Measurements from ENCODE around the gene EML6. TPM values are rescaled to one million over a fixed set of nuclear protein-coding genes. Genes with fewer than 3 reads are reported as not detected.

Gene EML6
- total and polyA plus RNA-seq, 2 of the 8 experiments (the other 6 are each of a cell fraction or from before 2014, with no cell fraction given), result 1.2 to 1.6 TPM

- H2BK5ac ChIP-seq (ENCODE audit: low read depth, low read length), result no peak overlapping the region
- no peak overlapping the region for H4K5ac ChIP-seq (ENCODE audit: insufficient read length, low read depth, low read length)
- no peak overlapping the region for H3K4me3 ChIP-seq (ENCODE audit: extremely low read depth in 1 of 4, insufficient read depth in 2 of 4, low read depth in 3 of 4, low read length in 4 of 4)
- H3K36me3 ChIP-seq (ENCODE audit: control insufficient read depth in 2 of 4, insufficient read depth in 4 of 4, low read length in 3 of 4), result no peaks in the 10 kb centered on the region
- H4K20me1 ChIP-seq (replicated peaks in 1 of 2; ENCODE audit: control insufficient read depth in 1 of 2, insufficient read depth in 2 of 2, low read length in 2 of 2), result no peaks in the 10 kb centered on the region
- no peak overlapping the region for H2BK20ac ChIP-seq (ENCODE audit: low read length)
- H3K9me3 ChIP-seq (ENCODE audit: insufficient read depth in 2 of 2, low read depth in 1 of 2, low read length in 1 of 2), result no peaks in the 10 kb centered on the region
- no peak overlapping the region for H2AFZ ChIP-seq (ENCODE audit: low read length)
- no peak overlapping the region for H2BK120ac ChIP-seq (replicated peaks; ENCODE audit: low read depth, low read length)
- H3K23ac ChIP-seq (ENCODE audit: insufficient read length), result no peak overlapping the region
- no peaks in the 10 kb centered on the region for H3K27me3 ChIP-seq (replicated peaks in 1 of 4; ENCODE audit: control insufficient read depth in 3 of 4, extremely low read depth in 1 of 4, insufficient read depth in 3 of 4, low read length in 3 of 4)
- no peaks in the 10 kb centered on the region for H3K4me1 ChIP-seq (replicated peaks in 1 of 4; ENCODE audit: control insufficient read depth in 3 of 4, insufficient read depth in 4 of 4, low read length in 3 of 4)
- H3K56ac ChIP-seq (replicated peaks; ENCODE audit: insufficient read length, low read depth, low read length), result no peak overlapping the region
- H3K79me2 ChIP-seq (ENCODE audit: control insufficient read depth in 1 of 2, insufficient read depth in 2 of 2, low read length in 2 of 2), result no peaks in the 10 kb centered on the region
- H3K18ac ChIP-seq (ENCODE audit: extremely low read depth, low read length), result no peak overlapping the region
- H2BK12ac ChIP-seq (ENCODE audit: low read depth, low read length), result no peak overlapping the region
- no peak overlapping the region for H3K14ac ChIP-seq (ENCODE audit: insufficient read length)
- H3K23me2 ChIP-seq (ENCODE audit: low read depth, low read length), result no peaks in the 10 kb centered on the region
- H3K4me2 ChIP-seq (ENCODE audit: insufficient read depth in 1 of 2, low read depth in 2 of 2, low read length in 2 of 2), result no peak overlapping the region
- 93% methylated on average over 9 of the region's 9 CpGs; no CpG with 5 or more reads in 1 of the 2 experiments for WGBS, 2 experiments (ENCODE audit: extremely low coverage in 1 of 2, insufficient coverage in 1 of 2, insufficient read length in 1 of 2, insufficient replicate concordance in 2 of 2, low coverage in 1 of 2, low lambda C conversion rate in 2 of 2, missing lambda C conversion rate in 1 of 2)
- no peaks in the 10 kb centered on the region for H3K79me1 ChIP-seq (ENCODE audit: low read depth, low read length)
- DNase-seq (ENCODE audit: low read depth in 1 of 2, low spot score in 2 of 2), result peak in 1 of 2 experiments; percentile 7
- no peak overlapping the region for H3K27ac ChIP-seq (ENCODE audit: low read depth, low read length)
- no peak overlapping the region for H3K9ac ChIP-seq (replicated peaks in 1 of 4; ENCODE audit: extremely low read depth in 1 of 4, low read depth in 3 of 4, low read length in 3 of 4)
- ChIA-PET POLR2A (ENCODE audit: partially characterized antibody) (no interaction called here), CTCF (ENCODE audit: partially characterized antibody) (interaction anchor here (0.6 kb wide), 2 partner anchors 24 to 1107 kb away, joined by 3 to 4 read pairs; no protein-coding TSS in a partner anchor)
- no peak for FAIRE-seq
- H2BK15ac ChIP-seq (ENCODE audit: low read length), result no peak overlapping the region
- no peak overlapping the region for H2AK5ac ChIP-seq (ENCODE audit: low read depth, low read length)
- no peak overlapping the region for H4K91ac ChIP-seq (replicated peaks; ENCODE audit: insufficient read length, low read length)
- H4K8ac ChIP-seq (ENCODE audit: extremely low read depth, insufficient read depth, low read length), result no peak overlapping the region
- H3K4ac ChIP-seq (replicated peaks; ENCODE audit: insufficient read length, low read depth, low read length), result no peak overlapping the region
- no peak for TF ChIP-seq CTBP2 (IDR thresholded peaks at IDR 0.05; ENCODE audit: borderline replicate concordance, insufficient read depth, insufficient read length, low read length)
- TF ChIP-seq TAF7 (optimal IDR thresholded peaks at IDR 0.05; ENCODE audit: borderline replicate concordance, low read depth, low read length), result no peak
- TF ChIP-seq TEAD4 (IDR thresholded peaks at IDR 0.05; ENCODE audit: low read depth, low read length), result no peak
- no peak for TF ChIP-seq GABPA (IDR thresholded peaks at IDR 0.05; ENCODE audit: borderline replicate concordance, insufficient read depth, low read length)
- TF ChIP-seq BRCA1 (IDR thresholded peaks at IDR 0.05; ENCODE audit: low read depth, low read length), result no peak
- TF ChIP-seq ZNF274 (IDR thresholded peaks at IDR 0.05; ENCODE audit: borderline replicate concordance, extremely low read depth, low read length), result no peak
- no peak for TF ChIP-seq YY1 (IDR thresholded peaks at IDR 0.05; ENCODE audit: low read depth, low read length)
- no peak for TF ChIP-seq BACH1 (IDR thresholded peaks at IDR 0.05; ENCODE audit: low read length)
- TF ChIP-seq SIX5 (IDR thresholded peaks at IDR 0.05; ENCODE audit: low read depth, low read length), result no peak
- TF ChIP-seq SAP30 (IDR thresholded peaks at IDR 0.05; ENCODE audit: insufficient read depth, insufficient replicate concordance, low read length), result no peak
- no peak for TF ChIP-seq KDM1A (IDR thresholded peaks at IDR 0.05; ENCODE audit: borderline replicate concordance, low read length)
- no peak for TF ChIP-seq CHD2 (IDR thresholded peaks at IDR 0.05; ENCODE audit: low read length)
- TF ChIP-seq EZH2 (IDR thresholded peaks at IDR 0.05; ENCODE audit: low read depth, low read length, severe bottlenecking), result no peak
Observed at GRCh38 chr2:54903736-54904554, 180.5 kb downstream of the EML6 start.
